ENCODE data around the gene FILIP1L.

FILIP1L gene

DNA sequence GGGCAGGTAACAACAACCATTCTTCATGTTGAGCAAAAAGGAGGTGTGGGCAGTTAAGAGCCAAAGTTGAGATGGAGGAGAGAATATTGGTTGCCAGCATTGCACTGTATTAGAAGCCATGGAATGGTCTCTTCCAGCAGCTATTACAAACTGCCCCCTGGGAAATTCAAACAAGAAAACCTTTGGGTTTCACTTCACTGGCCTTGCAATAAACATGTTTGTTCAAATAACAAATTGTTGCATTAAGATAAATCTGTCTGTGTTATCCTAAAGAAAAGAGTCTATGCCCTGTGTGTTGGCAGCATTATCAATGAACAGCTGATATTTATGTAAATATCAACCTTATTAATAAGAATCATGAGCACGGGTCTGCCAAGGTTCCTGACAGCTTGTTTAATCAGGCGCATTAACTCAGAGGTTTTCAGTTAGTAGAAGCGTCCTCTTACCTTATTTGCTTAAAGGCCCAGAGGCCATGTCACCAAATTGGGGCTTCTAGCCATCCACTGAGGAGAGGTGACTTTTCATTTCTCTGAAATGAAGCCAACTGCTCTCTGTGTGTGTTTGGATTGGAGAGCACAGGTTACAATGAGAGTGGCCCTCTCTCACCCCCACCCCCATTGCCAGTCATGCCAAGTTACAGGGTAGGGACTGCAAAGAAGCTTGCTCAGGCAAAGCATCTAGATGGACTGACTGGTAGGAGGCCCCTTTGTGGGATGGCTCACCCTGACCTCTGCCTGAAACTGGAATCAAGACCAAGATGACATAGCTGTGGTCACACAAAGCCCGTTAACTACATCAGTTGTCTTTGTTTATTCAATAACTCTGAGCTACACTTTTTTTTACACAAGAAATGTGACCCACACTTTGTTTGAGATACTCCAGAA is 10.5 kb downstream of the FILIP1L start:
- H3K4me2 ChIP-seq (ENCODE audit: low read depth, low read length, poor library complexity, severe bottlenecking): no peak overlapping the region
- no peaks in the 10 kb centered on the region for H4K20me1 ChIP-seq (ENCODE audit: low read depth, low read length)
- H3K79me2 ChIP-seq (ENCODE audit: insufficient read depth, low read length): no peaks in the 10 kb centered on the region
- H3K36me3 ChIP-seq (ENCODE audit: low read length): no peaks in the 10 kb centered on the region
- no peaks in the 10 kb centered on the region for H3K9me3 ChIP-seq (ENCODE audit: insufficient read depth, low read length)
- no peak overlapping the region for H3K27ac ChIP-seq (ENCODE audit: low read depth, low read length)
- TF ChIP-seq EZH2phosphoT487 (conservative IDR thresholded peaks at IDR 0.05; ENCODE audit: low read length): no peak
- TF ChIP-seq, protein P1, sequence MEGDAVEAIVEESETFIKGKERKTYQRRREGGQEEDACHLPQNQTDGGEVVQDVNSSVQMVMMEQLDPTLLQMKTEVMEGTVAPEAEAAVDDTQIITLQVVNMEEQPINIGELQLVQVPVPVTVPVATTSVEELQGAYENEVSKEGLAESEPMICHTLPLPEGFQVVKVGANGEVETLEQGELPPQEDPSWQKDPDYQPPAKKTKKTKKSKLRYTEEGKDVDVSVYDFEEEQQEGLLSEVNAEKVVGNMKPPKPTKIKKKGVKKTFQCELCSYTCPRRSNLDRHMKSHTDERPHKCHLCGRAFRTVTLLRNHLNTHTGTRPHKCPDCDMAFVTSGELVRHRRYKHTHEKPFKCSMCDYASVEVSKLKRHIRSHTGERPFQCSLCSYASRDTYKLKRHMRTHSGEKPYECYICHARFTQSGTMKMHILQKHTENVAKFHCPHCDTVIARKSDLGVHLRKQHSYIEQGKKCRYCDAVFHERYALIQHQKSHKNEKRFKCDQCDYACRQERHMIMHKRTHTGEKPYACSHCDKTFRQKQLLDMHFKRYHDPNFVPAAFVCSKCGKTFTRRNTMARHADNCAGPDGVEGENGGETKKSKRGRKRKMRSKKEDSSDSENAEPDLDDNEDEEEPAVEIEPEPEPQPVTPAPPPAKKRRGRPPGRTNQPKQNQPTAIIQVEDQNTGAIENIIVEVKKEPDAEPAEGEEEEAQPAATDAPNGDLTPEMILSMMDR (IDR thresholded peaks at IDR 0.05; ENCODE audit: insufficient read depth, low read length, poor library complexity, severe bottlenecking): no peak
- H2AFZ ChIP-seq (ENCODE audit: low read depth, low read length, severe bottlenecking): no peak overlapping the region
- no peaks in the 10 kb centered on the region for H3K9me2 ChIP-seq (replicated peaks; ENCODE audit: insufficient read depth, low read length)
- no peaks in the 10 kb centered on the region for H3K27me3 ChIP-seq (ENCODE audit: low read length)
- H3K4me3 ChIP-seq (ENCODE audit: insufficient read depth, low read length, poor library complexity, severe bottlenecking): no peak overlapping the region
- H3K9ac ChIP-seq (ENCODE audit: low read length): no peak overlapping the region
- no peaks in the 10 kb centered on the region for H3F3A ChIP-seq (ENCODE audit: insufficient read depth)

DNA sequence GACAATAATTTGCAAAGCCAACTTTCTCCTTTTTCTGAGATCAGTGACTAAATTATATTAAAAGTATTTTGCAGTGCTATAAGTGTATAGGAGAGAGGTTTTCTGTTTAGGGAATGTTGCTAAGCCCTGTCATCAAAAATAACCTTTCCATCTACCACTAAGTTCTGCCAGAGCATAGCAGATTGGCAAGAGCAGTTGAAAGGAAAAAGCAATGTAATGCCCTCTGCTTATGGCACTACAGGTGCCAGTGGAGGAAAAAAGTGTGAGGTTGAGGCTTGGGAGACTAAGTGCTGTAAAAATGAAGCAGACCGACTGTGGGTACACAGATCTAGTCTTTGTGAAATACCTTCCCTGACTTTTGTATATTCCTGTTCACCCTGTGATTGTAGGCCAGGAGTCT is 11.5 kb downstream of the FILIP1L start:
- Histone ChIP-seq H3K27ac (ENCODE audit: low read depth, low read length) (no peak overlapping the region), H3K27me3 (ENCODE audit: low read length) (no peaks in the 10 kb centered on the region), H3K9ac (ENCODE audit: low read length) (no peak overlapping the region), H3K4me3 (ENCODE audit: insufficient read depth, low read length, poor library complexity, severe bottlenecking) (no peak overlapping the region), H4K20me1 (ENCODE audit: low read depth, low read length) (no peaks in the 10 kb centered on the region), H2AFZ (ENCODE audit: low read depth, low read length, severe bottlenecking) (no peak overlapping the region), H3K9me3 (ENCODE audit: insufficient read depth, low read length) (no peaks in the 10 kb centered on the region), H3F3A (ENCODE audit: insufficient read depth) (no peaks in the 10 kb centered on the region), H3K36me3 (ENCODE audit: low read length) (no peaks in the 10 kb centered on the region), H3K9me2 (replicated peaks; ENCODE audit: insufficient read depth, low read length) (no peaks in the 10 kb centered on the region), H3K4me2 (ENCODE audit: low read depth, low read length, poor library complexity, severe bottlenecking) (no peak overlapping the region), H3K79me2 (ENCODE audit: insufficient read depth, low read length) (no peaks in the 10 kb centered on the region)
- TF ChIP-seq, protein P1 (IDR thresholded peaks at IDR 0.05; ENCODE audit: insufficient read depth, low read length, poor library complexity, severe bottlenecking): no peak
- no peak for TF ChIP-seq EZH2phosphoT487 (conservative IDR thresholded peaks at IDR 0.05; ENCODE audit: low read length)

DNA sequence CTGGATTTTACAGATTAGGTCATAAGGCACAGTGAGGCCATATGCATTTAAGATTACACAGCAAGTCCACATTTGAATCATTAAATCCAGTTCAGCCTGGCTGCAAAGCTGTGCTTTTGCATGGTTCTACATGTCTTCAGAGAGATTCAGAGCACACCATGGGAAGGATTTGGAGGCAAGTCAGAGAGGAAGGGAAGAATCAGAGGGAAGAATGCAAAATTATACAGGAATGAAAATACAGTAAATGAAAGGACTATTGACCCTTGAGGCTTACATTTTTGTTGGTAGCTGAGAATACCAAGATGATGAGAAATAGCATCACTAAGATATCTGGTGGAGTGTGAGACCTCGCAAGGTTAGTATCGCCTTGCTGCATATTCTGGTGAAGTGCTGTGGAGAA is 13.9 kb downstream of the FILIP1L start:
- Histone ChIP-seq H3K9ac (ENCODE audit: low read length) (no peak overlapping the region), H3K27me3 (ENCODE audit: low read length) (no peaks in the 10 kb centered on the region), H3K36me3 (ENCODE audit: low read length) (no peaks in the 10 kb centered on the region), H3K4me2 (ENCODE audit: low read depth, low read length, poor library complexity, severe bottlenecking) (no peak overlapping the region), H2AFZ (ENCODE audit: low read depth, low read length, severe bottlenecking) (no peak overlapping the region), H3K9me2 (replicated peaks; ENCODE audit: insufficient read depth, low read length) (no peaks in the 10 kb centered on the region), H3K27ac (ENCODE audit: low read depth, low read length) (no peak overlapping the region), H3F3A (ENCODE audit: insufficient read depth) (no peaks in the 10 kb centered on the region), H3K4me3 (ENCODE audit: insufficient read depth, low read length, poor library complexity, severe bottlenecking) (no peak overlapping the region), H4K20me1 (ENCODE audit: low read depth, low read length) (no peaks in the 10 kb centered on the region), H3K79me2 (ENCODE audit: insufficient read depth, low read length) (no peaks in the 10 kb centered on the region), H3K9me3 (ENCODE audit: insufficient read depth, low read length) (no peaks in the 10 kb centered on the region)
- TF ChIP-seq, protein P1 (IDR thresholded peaks at IDR 0.05; ENCODE audit: insufficient read depth, low read length, poor library complexity, severe bottlenecking): no peak
